ENCODE data around the gene CXorf58. TPM values are rescaled to one million over a fixed set of nuclear protein-coding genes. Genes with fewer than 3 reads are reported as not detected.

CXorf58 gene
- total and polyA plus RNA-seq, 2 of the 4 experiments (the other 2 are of a cell fraction): not detected

DNA sequence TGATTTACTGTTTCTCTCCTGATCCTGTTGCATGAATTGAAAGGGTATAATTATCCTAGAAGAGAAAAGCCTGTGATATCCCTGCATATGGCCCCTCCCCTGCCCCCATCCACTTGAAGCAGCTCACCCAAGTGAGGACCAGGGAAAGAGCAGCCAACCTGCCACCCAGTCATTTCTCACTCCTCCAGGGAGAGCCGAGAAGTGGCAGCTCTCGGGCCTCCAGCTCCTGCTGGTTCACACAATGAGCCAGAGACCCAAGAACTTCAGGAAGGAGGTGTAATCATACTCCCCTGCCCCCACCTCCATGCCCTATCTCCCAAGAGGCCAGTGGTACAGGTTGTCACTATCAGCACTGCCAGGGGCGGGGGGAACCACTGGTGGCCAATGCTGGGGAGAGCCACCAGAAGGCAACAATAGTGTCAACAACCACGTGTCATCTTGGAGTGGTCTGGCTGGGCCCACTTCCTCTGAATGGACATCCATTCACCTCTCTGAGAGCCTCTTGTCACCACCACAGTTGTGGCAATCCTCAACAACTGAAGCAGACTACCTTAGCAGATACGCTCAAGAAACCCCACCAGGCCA, 43.0 kb upstream of the CXorf58 start:
- H3K23ac ChIP-seq (ENCODE audit: low read depth, low read length): no peak overlapping the region
- no peaks in the 10 kb centered on the region for H3K36me3 ChIP-seq (ENCODE audit: control insufficient read depth, insufficient read depth, low read length)
- H3K9ac ChIP-seq (ENCODE audit: low read depth, low read length): no peak overlapping the region
- no TSS peak for BruUV-seq (replicated peaks)
- H3K18ac ChIP-seq (ENCODE audit: low read depth, low read length): no peak overlapping the region
- H2BK5ac ChIP-seq (ENCODE audit: low read depth, low read length, poor library complexity, severe bottlenecking): no peak overlapping the region
- H4K20me1 ChIP-seq (ENCODE audit: insufficient read depth, low read length): no peaks in the 10 kb centered on the region
- no peak overlapping the region for H3K4ac ChIP-seq (ENCODE audit: low read depth, low read length)
- no peak overlapping the region for H3K27ac ChIP-seq (ENCODE audit: insufficient read depth, low read length)
- no peak for TF ChIP-seq MAFK (IDR thresholded peaks at IDR 0.05; ENCODE audit: low read depth, low read length)
- no peak for TF ChIP-seq FOS (IDR thresholded peaks at IDR 0.05; ENCODE audit: low read depth, low read length)
- no peak for TF ChIP-seq MXI1 (IDR thresholded peaks at IDR 0.05; ENCODE audit: borderline replicate concordance, low read depth, low read length)
- TF ChIP-seq, protein P1, sequence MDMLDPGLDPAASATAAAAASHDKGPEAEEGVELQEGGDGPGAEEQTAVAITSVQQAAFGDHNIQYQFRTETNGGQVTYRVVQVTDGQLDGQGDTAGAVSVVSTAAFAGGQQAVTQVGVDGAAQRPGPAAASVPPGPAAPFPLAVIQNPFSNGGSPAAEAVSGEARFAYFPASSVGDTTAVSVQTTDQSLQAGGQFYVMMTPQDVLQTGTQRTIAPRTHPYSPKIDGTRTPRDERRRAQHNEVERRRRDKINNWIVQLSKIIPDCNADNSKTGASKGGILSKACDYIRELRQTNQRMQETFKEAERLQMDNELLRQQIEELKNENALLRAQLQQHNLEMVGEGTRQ (IDR thresholded peaks at IDR 0.05; ENCODE audit: low read depth, low read length): no peak
- TF ChIP-seq RAD21 (IDR thresholded peaks at IDR 0.05; ENCODE audit: low read length): no peak
- TF ChIP-seq RCOR1 (IDR thresholded peaks at IDR 0.05; ENCODE audit: insufficient replicate concordance, low read length): no peak
- TF ChIP-seq, protein P2, sequence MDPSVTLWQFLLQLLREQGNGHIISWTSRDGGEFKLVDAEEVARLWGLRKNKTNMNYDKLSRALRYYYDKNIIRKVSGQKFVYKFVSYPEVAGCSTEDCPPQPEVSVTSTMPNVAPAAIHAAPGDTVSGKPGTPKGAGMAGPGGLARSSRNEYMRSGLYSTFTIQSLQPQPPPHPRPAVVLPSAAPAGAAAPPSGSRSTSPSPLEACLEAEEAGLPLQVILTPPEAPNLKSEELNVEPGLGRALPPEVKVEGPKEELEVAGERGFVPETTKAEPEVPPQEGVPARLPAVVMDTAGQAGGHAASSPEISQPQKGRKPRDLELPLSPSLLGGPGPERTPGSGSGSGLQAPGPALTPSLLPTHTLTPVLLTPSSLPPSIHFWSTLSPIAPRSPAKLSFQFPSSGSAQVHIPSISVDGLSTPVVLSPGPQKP (IDR thresholded peaks at IDR 0.05; ENCODE audit: borderline replicate concordance, low read depth, low read length): no peak
- TF ChIP-seq, protein P3, sequence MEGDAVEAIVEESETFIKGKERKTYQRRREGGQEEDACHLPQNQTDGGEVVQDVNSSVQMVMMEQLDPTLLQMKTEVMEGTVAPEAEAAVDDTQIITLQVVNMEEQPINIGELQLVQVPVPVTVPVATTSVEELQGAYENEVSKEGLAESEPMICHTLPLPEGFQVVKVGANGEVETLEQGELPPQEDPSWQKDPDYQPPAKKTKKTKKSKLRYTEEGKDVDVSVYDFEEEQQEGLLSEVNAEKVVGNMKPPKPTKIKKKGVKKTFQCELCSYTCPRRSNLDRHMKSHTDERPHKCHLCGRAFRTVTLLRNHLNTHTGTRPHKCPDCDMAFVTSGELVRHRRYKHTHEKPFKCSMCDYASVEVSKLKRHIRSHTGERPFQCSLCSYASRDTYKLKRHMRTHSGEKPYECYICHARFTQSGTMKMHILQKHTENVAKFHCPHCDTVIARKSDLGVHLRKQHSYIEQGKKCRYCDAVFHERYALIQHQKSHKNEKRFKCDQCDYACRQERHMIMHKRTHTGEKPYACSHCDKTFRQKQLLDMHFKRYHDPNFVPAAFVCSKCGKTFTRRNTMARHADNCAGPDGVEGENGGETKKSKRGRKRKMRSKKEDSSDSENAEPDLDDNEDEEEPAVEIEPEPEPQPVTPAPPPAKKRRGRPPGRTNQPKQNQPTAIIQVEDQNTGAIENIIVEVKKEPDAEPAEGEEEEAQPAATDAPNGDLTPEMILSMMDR (conservative IDR thresholded peaks at IDR 0.05; ENCODE audit: low read depth, low read length): no peak
- TF ChIP-seq RFX5 (IDR thresholded peaks at IDR 0.05; ENCODE audit: low read depth, low read length): no peak
- TF ChIP-seq MAZ (IDR thresholded peaks at IDR 0.05; ENCODE audit: borderline replicate concordance, low read depth, low read length): no peak
- no peak for TF ChIP-seq CHD1 (IDR thresholded peaks at IDR 0.05; ENCODE audit: low read depth, low read length)
- TF ChIP-seq POLR2A (IDR thresholded peaks at IDR 0.05; ENCODE audit: low read depth, low read length): no peak
- TF ChIP-seq CEBPB (IDR thresholded peaks at IDR 0.05; ENCODE audit: low read depth, low read length): no peak
- H4K8ac ChIP-seq (ENCODE audit: low read depth in 2 of 2, low read length in 2 of 2): no peak overlapping the region
- no peak overlapping the region for H4K91ac ChIP-seq (ENCODE audit: insufficient read depth, low read depth, low read length)
- no peak overlapping the region for H2AFZ ChIP-seq (replicated peaks; ENCODE audit: low read length, poor library complexity)
- H3K9me1 ChIP-seq (ENCODE audit: insufficient read depth, low read length): no peaks in the 10 kb centered on the region
- in situ Hi-C loops (cut with MboI; ENCODE audit: low sequenced_read_pairs) (no loop called here), intact Hi-C loops (cut with micrococcal nuclease) (no loop called here), dilution Hi-C loops (cut with HindIII; ENCODE audit: low sequenced_read_pairs, unreplicated experiment) (no loop called here)
- no peak overlapping the region for H3K4me3 ChIP-seq (ENCODE audit: insufficient read depth, low read depth, low read length)
- ATAC-seq (ENCODE audit: low read depth) (no peak), DNase-seq (no peak)
- H2AK5ac ChIP-seq (ENCODE audit: low read depth, low read length): no peak overlapping the region
- H3K14ac ChIP-seq (replicated peaks; ENCODE audit: low read depth, low read length): no peak overlapping the region
- no peak overlapping the region for H3K4me2 ChIP-seq (ENCODE audit: low read depth, low read length)
- H2BK15ac ChIP-seq (ENCODE audit: low read depth, low read length): no peak overlapping the region
- H2AK9ac ChIP-seq (replicated peaks; ENCODE audit: low read depth, low read length, poor library complexity): no peak overlapping the region
- CTCF ChIA-PET: no interaction called here
- POLR2A ChIA-PET (ENCODE audit: unreplicated experiment): no interaction called here
- no peak overlapping the region for H2BK120ac ChIP-seq (ENCODE audit: low read depth, low read length)
- no peak overlapping the region for H4K5ac ChIP-seq (ENCODE audit: low read depth, low read length)
- H3K9me3 ChIP-seq (ENCODE audit: control insufficient read depth, insufficient read depth, low read length): no peaks in the 10 kb centered on the region
- 45% methylated on average over 2 of the region's 5 CpGs; no CpG with 5 or more reads in 1 of the 2 experiments for WGBS, 2 experiments (ENCODE audit: extremely low coverage in 2 of 2, insufficient read length in 1 of 2)
- H3K56ac ChIP-seq (ENCODE audit: extremely low read depth, insufficient read depth, low read length): no peak overlapping the region
- H3K27me3 ChIP-seq (ENCODE audit: control insufficient read depth, insufficient read depth, low read length): no peaks in the 10 kb centered on the region
- no peak overlapping the region for H2BK20ac ChIP-seq (ENCODE audit: low read depth, low read length)
- H3K79me1 ChIP-seq (ENCODE audit: low read depth in 1 of 2, low read length in 2 of 2): no peaks in the 10 kb centered on the region
- H3K4me1 ChIP-seq (ENCODE audit: control insufficient read depth, insufficient read depth, low read length): no peaks in the 10 kb centered on the region

All from IMR-90 (cell line).